SK-N-SH treated with all-trans-retinoic acid at 6 μM for 48 hours (cell line): ENCODE measurements around the gene TXNDC5.

Experiments used
- ARNTL ChIP-seq: fragments of 450-650 bp; formaldehyde crosslinking; IDR thresholded peaks from 2 replicates; pipeline ENCODE4 v1.5.0; 2020; ENCODE audit warnings: low read depth, mild to moderate bottlenecking, moderate library complexity, borderline replicate concordance
- CREB5 ChIP-seq: fragments of 250-450 bp; sonication (Bioruptor Pico); IDR thresholded peaks from 2 replicates; pipeline ENCODE4 v1.5.1; 2020; ENCODE audit warnings: low read depth, mild to moderate bottlenecking, moderate library complexity
- ESRRG ChIP-seq: fragments of 250-450 bp; sonication (Bioruptor Pico); IDR thresholded peaks from 2 replicates; pipeline ENCODE4 v1.6.1; 2021; ENCODE audit warnings: mild to moderate bottlenecking
- PATZ1 ChIP-seq: fragments of 250-450 bp; sonication (Bioruptor Pico); IDR thresholded peaks from 2 replicates; pipeline ENCODE4 v1.8.0; 2020; ENCODE audit warnings: mild to moderate bottlenecking, moderate library complexity, borderline replicate concordance
- PPARA ChIP-seq: fragments of 250-450 bp; sonication (Bioruptor Pico); IDR thresholded peaks from 2 replicates; pipeline ENCODE4 v1.5.0; 2020; ENCODE audit warnings: mild to moderate bottlenecking, borderline replicate concordance
- RARB ChIP-seq: fragments of 250-450 bp; sonication (Bioruptor Pico); IDR thresholded peaks from 2 replicates; pipeline ENCODE4 v1.8.0; 2021; ENCODE audit warnings: mild to moderate bottlenecking, moderate library complexity
- ZFP3 ChIP-seq: fragments of 250-450 bp; sonication (Bioruptor Pico); IDR thresholded peaks from 2 replicates; pipeline ENCODE4 v1.5.0; 2020; ENCODE audit warnings: mild to moderate bottlenecking, moderate library complexity
- ZNF8 ChIP-seq: fragments of 450-650 bp; formaldehyde crosslinking; IDR thresholded peaks from 2 replicates; pipeline ENCODE4 v1.5.0; 2020; ENCODE audit warnings: mild to moderate bottlenecking, moderate library complexity

- no peak for TF ChIP-seq ZNF8 (CRISPR knock-in tag)
- TF ChIP-seq ESRRG (CRISPR knock-in tag), result no peak
- no peak for TF ChIP-seq ARNTL (CRISPR knock-in tag)
- TF ChIP-seq CREB5 (CRISPR knock-in tag), result no peak
- no peak for TF ChIP-seq RARB (CRISPR knock-in tag)
- no peak for TF ChIP-seq PATZ1
- no peak for TF ChIP-seq ZFP3 (CRISPR knock-in tag)
- TF ChIP-seq PPARA, result no peak
Observed at GRCh38 chr6:7939184-7939863, 28.7 kb upstream of the TXNDC5 start.
